GM18951 (cell line): ENCODE results near the gene ATXN2.

Experiments used
- POLR2A ChIP-seq: IDR thresholded peaks from 4 replicates; pipeline ENCODE4 v1.6.1; 2011; ENCODE audit warnings: mild to moderate bottlenecking; ENCODE audit not compliant: insufficient read length, insufficient read depth; ENCODE audit errors: extremely low read depth
- in situ Hi-C: fragments of 300-500 bp; cut with MboI; formaldehyde crosslinking; loops from one replicate; pipeline ENCODE4 v1.12.0; 2022; ENCODE audit warnings: low sequenced_read_pairs, mixed read lengths, inconsistent platforms; ENCODE audit not compliant: unreplicated experiment

The ATXN2 gene

GRCh38 chr12:111436266-111436665 is 162.8 kb downstream of the ATXN2 start:
- no peak for TF ChIP-seq POLR2A
- in situ Hi-C loops: no loop called here

- in situ Hi-C loops: no loop called here
- no peak for TF ChIP-seq POLR2A
These were observed 163.4 kb downstream of the ATXN2 start for GRCh38 chr12:111435661-111436201.

GRCh38 chr12:111434680-111435338 is 164.3 kb downstream of the ATXN2 start:
- TF ChIP-seq POLR2A: no peak
- in situ Hi-C loops: no loop called here

GRCh38 chr12:111434049-111434448 is 165.1 kb downstream of the ATXN2 start:
- in situ Hi-C loops: no loop called here
- no peak for TF ChIP-seq POLR2A

GRCh38 chr12:111431772-111432171 is 167.3 kb downstream of the ATXN2 start:
- in situ Hi-C loops: no loop called here
- TF ChIP-seq POLR2A: no peak

GRCh38 chr12:111430433-111431353 is 168.4 kb downstream of the ATXN2 start:
- in situ Hi-C loops: no loop called here
- TF ChIP-seq POLR2A: no peak

GRCh38 chr12:111429828-111430432 is 169.2 kb downstream of the ATXN2 start:
- in situ Hi-C loops: no loop called here
- peak; percentile 40 for TF ChIP-seq POLR2A

- peak; percentile 15 for TF ChIP-seq POLR2A
These were observed 170.4 kb downstream of the ATXN2 start for GRCh38 chr12:111428728-111429175.

GRCh38 chr12:111428081-111428727 is 170.9 kb downstream of the ATXN2 start:
- in situ Hi-C loops: no loop called here
- no peak for TF ChIP-seq POLR2A

More at GRCh38 chr12:111428728-111429175, 170.4 kb downstream of the ATXN2 start:
- in situ Hi-C loops: no loop called here

- TF ChIP-seq POLR2A: no peak
- in situ Hi-C loops: no loop called here
These were observed 171.6 kb downstream of the ATXN2 start for GRCh38 chr12:111427417-111428074.

GRCh38 chr12:111426344-111427185 is 172.6 kb downstream of the ATXN2 start:
- in situ Hi-C loops: no loop called here
- TF ChIP-seq POLR2A: peak; percentile 8
